ENCODE measurements around the gene CFAP107.

DNA sequence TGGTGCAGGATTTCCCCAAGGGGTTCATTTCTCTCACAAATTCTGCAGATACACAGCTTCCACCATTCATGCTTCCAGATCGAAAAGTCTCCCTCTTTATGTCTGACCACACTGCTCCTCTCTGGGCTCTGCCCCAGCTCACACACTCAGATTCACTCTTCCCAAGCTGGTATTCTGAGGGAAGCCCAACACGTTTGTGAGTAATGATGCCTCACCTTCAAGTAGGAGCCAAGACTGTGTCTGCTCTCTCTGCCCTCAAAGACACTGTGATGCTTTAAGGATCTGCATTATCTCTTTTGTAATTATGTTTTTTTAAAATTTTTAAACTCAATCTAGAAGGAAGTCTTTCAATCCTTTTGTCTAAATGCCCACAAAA, 65.4 kb downstream of the CFAP107 start:
- TF ChIP-seq, protein P1, sequence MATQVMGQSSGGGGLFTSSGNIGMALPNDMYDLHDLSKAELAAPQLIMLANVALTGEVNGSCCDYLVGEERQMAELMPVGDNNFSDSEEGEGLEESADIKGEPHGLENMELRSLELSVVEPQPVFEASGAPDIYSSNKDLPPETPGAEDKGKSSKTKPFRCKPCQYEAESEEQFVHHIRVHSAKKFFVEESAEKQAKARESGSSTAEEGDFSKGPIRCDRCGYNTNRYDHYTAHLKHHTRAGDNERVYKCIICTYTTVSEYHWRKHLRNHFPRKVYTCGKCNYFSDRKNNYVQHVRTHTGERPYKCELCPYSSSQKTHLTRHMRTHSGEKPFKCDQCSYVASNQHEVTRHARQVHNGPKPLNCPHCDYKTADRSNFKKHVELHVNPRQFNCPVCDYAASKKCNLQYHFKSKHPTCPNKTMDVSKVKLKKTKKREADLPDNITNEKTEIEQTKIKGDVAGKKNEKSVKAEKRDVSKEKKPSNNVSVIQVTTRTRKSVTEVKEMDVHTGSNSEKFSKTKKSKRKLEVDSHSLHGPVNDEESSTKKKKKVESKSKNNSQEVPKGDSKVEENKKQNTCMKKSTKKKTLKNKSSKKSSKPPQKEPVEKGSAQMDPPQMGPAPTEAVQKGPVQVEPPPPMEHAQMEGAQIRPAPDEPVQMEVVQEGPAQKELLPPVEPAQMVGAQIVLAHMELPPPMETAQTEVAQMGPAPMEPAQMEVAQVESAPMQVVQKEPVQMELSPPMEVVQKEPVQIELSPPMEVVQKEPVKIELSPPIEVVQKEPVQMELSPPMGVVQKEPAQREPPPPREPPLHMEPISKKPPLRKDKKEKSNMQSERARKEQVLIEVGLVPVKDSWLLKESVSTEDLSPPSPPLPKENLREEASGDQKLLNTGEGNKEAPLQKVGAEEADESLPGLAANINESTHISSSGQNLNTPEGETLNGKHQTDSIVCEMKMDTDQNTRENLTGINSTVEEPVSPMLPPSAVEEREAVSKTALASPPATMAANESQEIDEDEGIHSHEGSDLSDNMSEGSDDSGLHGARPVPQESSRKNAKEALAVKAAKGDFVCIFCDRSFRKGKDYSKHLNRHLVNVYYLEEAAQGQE (IDR thresholded peaks at IDR 0.05), result no peak
- TF ChIP-seq, protein P2, sequence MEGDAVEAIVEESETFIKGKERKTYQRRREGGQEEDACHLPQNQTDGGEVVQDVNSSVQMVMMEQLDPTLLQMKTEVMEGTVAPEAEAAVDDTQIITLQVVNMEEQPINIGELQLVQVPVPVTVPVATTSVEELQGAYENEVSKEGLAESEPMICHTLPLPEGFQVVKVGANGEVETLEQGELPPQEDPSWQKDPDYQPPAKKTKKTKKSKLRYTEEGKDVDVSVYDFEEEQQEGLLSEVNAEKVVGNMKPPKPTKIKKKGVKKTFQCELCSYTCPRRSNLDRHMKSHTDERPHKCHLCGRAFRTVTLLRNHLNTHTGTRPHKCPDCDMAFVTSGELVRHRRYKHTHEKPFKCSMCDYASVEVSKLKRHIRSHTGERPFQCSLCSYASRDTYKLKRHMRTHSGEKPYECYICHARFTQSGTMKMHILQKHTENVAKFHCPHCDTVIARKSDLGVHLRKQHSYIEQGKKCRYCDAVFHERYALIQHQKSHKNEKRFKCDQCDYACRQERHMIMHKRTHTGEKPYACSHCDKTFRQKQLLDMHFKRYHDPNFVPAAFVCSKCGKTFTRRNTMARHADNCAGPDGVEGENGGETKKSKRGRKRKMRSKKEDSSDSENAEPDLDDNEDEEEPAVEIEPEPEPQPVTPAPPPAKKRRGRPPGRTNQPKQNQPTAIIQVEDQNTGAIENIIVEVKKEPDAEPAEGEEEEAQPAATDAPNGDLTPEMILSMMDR (IDR thresholded peaks at IDR 0.05; ENCODE audit: low read depth, low read length, missing input control), result no peak
- TF ChIP-seq, protein P3, sequence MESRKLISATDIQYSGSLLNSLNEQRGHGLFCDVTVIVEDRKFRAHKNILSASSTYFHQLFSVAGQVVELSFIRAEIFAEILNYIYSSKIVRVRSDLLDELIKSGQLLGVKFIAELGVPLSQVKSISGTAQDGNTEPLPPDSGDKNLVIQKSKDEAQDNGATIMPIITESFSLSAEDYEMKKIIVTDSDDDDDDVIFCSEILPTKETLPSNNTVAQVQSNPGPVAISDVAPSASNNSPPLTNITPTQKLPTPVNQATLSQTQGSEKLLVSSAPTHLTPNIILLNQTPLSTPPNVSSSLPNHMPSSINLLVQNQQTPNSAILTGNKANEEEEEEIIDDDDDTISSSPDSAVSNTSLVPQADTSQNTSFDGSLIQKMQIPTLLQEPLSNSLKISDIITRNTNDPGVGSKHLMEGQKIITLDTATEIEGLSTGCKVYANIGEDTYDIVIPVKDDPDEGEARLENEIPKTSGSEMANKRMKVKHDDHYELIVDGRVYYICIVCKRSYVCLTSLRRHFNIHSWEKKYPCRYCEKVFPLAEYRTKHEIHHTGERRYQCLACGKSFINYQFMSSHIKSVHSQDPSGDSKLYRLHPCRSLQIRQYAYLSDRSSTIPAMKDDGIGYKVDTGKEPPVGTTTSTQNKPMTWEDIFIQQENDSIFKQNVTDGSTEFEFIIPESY (IDR thresholded peaks at IDR 0.05), result no peak
- TF ChIP-seq GABPA (IDR thresholded peaks at IDR 0.05 in 1 of 2, conservative IDR thresholded peaks at IDR 0.05 in 1 of 2) (no peak), RAD21 (IDR thresholded peaks at IDR 0.05) (no peak), FOXA1 (IDR thresholded peaks at IDR 0.05) (no peak), SP1 (IDR thresholded peaks at IDR 0.05) (no peak), RXRA (IDR thresholded peaks at IDR 0.05) (no peak), TAF1 (conservative IDR thresholded peaks at IDR 0.05) (no peak), HNF4G (IDR thresholded peaks at IDR 0.05) (no peak), EGR1 (IDR thresholded peaks at IDR 0.05; ENCODE audit: low read depth in 2 of 2) (no peak)
- TF ChIP-seq, protein P4, sequence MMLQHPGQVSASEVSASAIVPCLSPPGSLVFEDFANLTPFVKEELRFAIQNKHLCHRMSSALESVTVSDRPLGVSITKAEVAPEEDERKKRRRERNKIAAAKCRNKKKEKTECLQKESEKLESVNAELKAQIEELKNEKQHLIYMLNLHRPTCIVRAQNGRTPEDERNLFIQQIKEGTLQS (IDR thresholded peaks at IDR 0.05), result no peak
- TF ChIP-seq, protein P5, sequence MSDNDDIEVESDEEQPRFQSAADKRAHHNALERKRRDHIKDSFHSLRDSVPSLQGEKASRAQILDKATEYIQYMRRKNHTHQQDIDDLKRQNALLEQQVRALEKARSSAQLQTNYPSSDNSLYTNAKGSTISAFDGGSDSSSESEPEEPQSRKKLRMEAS (IDR thresholded peaks at IDR 0.05), result no peak
